GM12878 (cell line): ENCODE data around the gene MCAT.

Experiments used
- CEBPB ChIP-seq, 2 experiments: fragments of 150-350 bp in 1 of 2; IDR thresholded peaks; 2 replicates each; pipeline ENCODE4 v1.6.1; 2012 to 2014; ENCODE audit warnings: low read depth in 2 of 2, low read length in 2 of 2, borderline replicate concordance in 1 of 2, inconsistent platforms in 1 of 2
- ETV6 ChIP-seq, 2 experiments: fragments of 450-650 bp in 1 of 2; IDR thresholded peaks in 1 of 2; conservative IDR thresholded peaks in 1 of 2; 2 replicates each; pipeline ENCODE4 v1.6.1; 2014; ENCODE audit warnings: antibody characterized with exemption in 1 of 2, borderline replicate concordance in 1 of 2, low read depth in 1 of 2, mild to moderate bottlenecking in 1 of 2, moderate library complexity in 1 of 2
- EZH2 ChIP-seq: IDR thresholded peaks from 2 replicates; pipeline ENCODE4 v1.6.1; 2012; ENCODE audit warnings: low read depth, mild to moderate bottlenecking, control low read depth, inconsistent platforms, low read length, borderline replicate concordance; ENCODE audit not compliant: control insufficient read depth
- HDAC2 ChIP-seq: fragments of 200-600 bp; sonication (generic); IDR thresholded peaks from 2 replicates; pipeline ENCODE4 v1.6.1; 2017
- HDGF ChIP-seq: fragments of 450-650 bp; IDR thresholded peaks from 2 replicates; pipeline ENCODE4 v1.6.1; 2016; ENCODE audit warnings: antibody characterized with exemption
- MYC ChIP-seq: IDR thresholded peaks from 2 replicates; pipeline ENCODE4 v1.6.1; 2011; ENCODE audit warnings: mild to moderate bottlenecking, low read length, moderate library complexity, inconsistent platforms; ENCODE audit not compliant: insufficient read depth, insufficient replicate concordance, insufficient read length, severe bottlenecking
- RAD21 ChIP-seq: IDR thresholded peaks from 2 replicates; pipeline ENCODE4 v1.6.1; 2011; ENCODE audit warnings: mild to moderate bottlenecking, low read depth, low read length, moderate library complexity; ENCODE audit not compliant: insufficient read depth
- RCOR1 ChIP-seq: conservative IDR thresholded peaks from 2 replicates; pipeline ENCODE4 v1.6.1; 2012; ENCODE audit warnings: low read depth, low read length, improper control_type of control experiment
- SPI1 ChIP-seq: IDR thresholded peaks from 2 replicates; pipeline ENCODE4 v1.6.1; 2011; ENCODE audit warnings: low read depth, mild to moderate bottlenecking, low read length, moderate library complexity, borderline replicate concordance; ENCODE audit not compliant: insufficient read depth
- SREBF2 ChIP-seq: IDR thresholded peaks from 2 replicates; pipeline ENCODE4 v1.6.1; 2012; ENCODE audit warnings: mild to moderate bottlenecking, low read length
- YY1 ChIP-seq: IDR thresholded peaks from 2 replicates; pipeline ENCODE4 v1.6.1; 2011; ENCODE audit warnings: low read depth, mild to moderate bottlenecking, low read length
- TF ChIP-seq, protein P1 (sequence below), 3 experiments: IDR thresholded peaks in 2 of 3; conservative IDR thresholded peaks in 1 of 3; 2 replicates each; pipeline ENCODE4 v1.5.1; 2011; ENCODE audit warnings: low read depth in 3 of 3, low read length in 3 of 3, mild to moderate bottlenecking in 3 of 3, control low read depth in 2 of 3, moderate library complexity in 2 of 3, inconsistent platforms in 1 of 3, mixed read lengths in 1 of 3; ENCODE audit not compliant: control insufficient read depth in 2 of 3, insufficient read depth in 1 of 3; ENCODE audit errors: extremely low read depth in 1 of 3
- TF ChIP-seq, protein P2 (sequence below): IDR thresholded peaks from 2 replicates; pipeline ENCODE4 v1.6.1; 2011; ENCODE audit warnings: borderline replicate concordance, low read depth, mild to moderate bottlenecking, moderate library complexity, mixed read lengths, low read length; ENCODE audit not compliant: insufficient read depth; ENCODE audit errors: extremely low read length
- TF ChIP-seq, protein P3 (sequence below): IDR thresholded peaks from 2 replicates; pipeline ENCODE4 v1.6.1; 2012; ENCODE audit warnings: low read depth, low read length, improper control_type of control experiment

DNA sequence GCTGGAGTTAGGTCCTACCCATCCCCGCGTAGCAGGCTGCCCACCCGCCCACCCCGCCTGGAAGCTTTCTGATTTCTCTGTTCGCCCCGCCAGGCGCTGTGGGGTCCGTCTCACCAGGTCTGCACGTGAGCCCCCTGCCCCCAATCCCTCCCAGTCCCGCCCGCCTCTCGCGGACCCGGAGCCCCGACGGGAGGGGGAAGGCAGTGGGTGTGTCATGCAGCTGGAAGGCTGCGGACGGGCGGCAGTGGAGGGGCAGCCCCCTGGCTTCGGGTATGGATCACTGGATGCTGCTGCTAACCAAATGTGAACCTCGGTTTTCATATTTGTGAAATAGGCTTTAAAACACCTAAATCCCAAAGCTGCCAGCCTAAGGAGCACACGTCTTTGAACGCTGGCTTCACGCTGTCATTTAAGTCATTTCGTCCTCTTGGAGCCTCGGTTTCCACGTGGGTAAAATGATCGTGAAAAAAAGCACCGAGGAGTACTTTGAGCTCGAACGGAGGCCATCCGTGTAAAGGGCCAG is 33.2 kb downstream of the MCAT start:
- TF ChIP-seq SREBF2: no peak
- TF ChIP-seq SPI1: no peak
- TF ChIP-seq, protein P1, sequence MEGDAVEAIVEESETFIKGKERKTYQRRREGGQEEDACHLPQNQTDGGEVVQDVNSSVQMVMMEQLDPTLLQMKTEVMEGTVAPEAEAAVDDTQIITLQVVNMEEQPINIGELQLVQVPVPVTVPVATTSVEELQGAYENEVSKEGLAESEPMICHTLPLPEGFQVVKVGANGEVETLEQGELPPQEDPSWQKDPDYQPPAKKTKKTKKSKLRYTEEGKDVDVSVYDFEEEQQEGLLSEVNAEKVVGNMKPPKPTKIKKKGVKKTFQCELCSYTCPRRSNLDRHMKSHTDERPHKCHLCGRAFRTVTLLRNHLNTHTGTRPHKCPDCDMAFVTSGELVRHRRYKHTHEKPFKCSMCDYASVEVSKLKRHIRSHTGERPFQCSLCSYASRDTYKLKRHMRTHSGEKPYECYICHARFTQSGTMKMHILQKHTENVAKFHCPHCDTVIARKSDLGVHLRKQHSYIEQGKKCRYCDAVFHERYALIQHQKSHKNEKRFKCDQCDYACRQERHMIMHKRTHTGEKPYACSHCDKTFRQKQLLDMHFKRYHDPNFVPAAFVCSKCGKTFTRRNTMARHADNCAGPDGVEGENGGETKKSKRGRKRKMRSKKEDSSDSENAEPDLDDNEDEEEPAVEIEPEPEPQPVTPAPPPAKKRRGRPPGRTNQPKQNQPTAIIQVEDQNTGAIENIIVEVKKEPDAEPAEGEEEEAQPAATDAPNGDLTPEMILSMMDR (IDR thresholded peaks at IDR 0.05 in 2 of 3, conservative IDR thresholded peaks at IDR 0.05 in 1 of 3; ENCODE audit: control insufficient read depth in 2 of 3, extremely low read depth in 1 of 3, insufficient read depth in 1 of 3, low read depth in 3 of 3, low read length in 3 of 3): no peak
- TF ChIP-seq, protein P2, sequence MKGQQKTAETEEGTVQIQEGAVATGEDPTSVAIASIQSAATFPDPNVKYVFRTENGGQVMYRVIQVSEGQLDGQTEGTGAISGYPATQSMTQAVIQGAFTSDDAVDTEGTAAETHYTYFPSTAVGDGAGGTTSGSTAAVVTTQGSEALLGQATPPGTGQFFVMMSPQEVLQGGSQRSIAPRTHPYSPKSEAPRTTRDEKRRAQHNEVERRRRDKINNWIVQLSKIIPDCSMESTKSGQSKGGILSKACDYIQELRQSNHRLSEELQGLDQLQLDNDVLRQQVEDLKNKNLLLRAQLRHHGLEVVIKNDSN: no peak
- TF ChIP-seq HDGF: no peak
- no peak for TF ChIP-seq YY1
- no peak for TF ChIP-seq HDAC2
- no peak for TF ChIP-seq MYC
- TF ChIP-seq, protein P3, sequence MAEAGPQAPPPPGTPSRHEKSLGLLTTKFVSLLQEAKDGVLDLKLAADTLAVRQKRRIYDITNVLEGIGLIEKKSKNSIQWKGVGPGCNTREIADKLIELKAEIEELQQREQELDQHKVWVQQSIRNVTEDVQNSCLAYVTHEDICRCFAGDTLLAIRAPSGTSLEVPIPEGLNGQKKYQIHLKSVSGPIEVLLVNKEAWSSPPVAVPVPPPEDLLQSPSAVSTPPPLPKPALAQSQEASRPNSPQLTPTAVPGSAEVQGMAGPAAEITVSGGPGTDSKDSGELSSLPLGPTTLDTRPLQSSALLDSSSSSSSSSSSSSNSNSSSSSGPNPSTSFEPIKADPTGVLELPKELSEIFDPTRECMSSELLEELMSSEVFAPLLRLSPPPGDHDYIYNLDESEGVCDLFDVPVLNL: no peak
- TF ChIP-seq CEBPB (IDR thresholded peaks at IDR 0.05; ENCODE audit: borderline replicate concordance in 1 of 2, low read depth in 2 of 2, low read length in 2 of 2): no peak
- no peak for TF ChIP-seq ETV6 (conservative IDR thresholded peaks at IDR 0.05 in 1 of 2, IDR thresholded peaks at IDR 0.05 in 1 of 2; ENCODE audit: borderline replicate concordance in 1 of 2, low read depth in 1 of 2)
- TF ChIP-seq EZH2: no peak
- no peak for TF ChIP-seq RAD21
- TF ChIP-seq RCOR1: no peak
